HG02798 (cell line): Measurements from ENCODE around the gene TOX3.

Source experiments
- ATAC-seq: cut with Tn5 transposase; IDR thresholded peaks from one replicate; pipeline ENCODE4 v1.9.1; 2021; ENCODE audit warnings: mild to moderate bottlenecking; ENCODE audit not compliant: unreplicated experiment, poor library complexity

Gene TOX3

DNA sequence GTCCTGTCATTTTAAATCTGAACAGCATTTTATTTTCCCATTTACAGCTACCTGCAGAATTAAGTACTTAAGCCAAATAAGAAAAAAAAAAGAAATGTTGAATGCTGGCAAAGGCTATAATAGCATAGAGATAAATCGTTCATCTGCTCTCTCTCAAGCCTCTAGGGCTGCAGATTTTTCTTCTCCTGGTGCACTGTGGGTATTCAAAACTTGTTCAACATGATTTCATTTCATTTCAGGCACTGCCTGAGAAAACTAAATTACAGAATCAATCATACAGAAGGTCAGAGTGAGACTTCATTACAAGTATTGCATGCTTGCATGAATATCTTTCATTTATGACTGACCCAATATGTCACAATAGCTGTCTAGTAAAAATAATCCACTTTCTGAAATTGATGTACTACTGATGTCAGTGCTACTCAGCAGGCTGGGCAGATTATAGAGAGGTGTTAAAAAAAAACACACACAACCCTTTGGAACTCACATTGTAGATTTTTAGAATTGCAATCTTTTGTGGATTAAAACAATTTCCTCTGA is 86.2 kb downstream of the TOX3 start:
- no peak for ATAC-seq

DNA sequence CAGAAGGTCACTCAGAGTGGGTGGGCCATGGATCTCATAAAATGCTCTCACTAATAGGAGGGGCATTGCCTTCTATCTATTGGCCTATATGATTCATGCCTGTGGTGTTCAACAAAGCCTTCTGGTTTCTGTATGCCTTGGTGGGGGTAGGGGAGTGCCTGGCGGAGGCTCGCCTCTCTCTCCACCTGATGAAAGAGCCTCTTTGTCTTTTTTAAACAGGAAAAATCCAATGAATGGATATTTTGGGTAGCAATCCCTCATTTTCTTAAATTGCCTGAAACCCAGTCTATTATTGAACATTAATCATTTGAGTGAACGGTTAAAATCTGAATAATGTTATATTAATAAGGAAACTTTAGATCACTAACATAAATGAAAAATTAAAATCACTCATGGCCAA is 90.6 kb downstream of the TOX3 start:
- no peak for ATAC-seq

DNA sequence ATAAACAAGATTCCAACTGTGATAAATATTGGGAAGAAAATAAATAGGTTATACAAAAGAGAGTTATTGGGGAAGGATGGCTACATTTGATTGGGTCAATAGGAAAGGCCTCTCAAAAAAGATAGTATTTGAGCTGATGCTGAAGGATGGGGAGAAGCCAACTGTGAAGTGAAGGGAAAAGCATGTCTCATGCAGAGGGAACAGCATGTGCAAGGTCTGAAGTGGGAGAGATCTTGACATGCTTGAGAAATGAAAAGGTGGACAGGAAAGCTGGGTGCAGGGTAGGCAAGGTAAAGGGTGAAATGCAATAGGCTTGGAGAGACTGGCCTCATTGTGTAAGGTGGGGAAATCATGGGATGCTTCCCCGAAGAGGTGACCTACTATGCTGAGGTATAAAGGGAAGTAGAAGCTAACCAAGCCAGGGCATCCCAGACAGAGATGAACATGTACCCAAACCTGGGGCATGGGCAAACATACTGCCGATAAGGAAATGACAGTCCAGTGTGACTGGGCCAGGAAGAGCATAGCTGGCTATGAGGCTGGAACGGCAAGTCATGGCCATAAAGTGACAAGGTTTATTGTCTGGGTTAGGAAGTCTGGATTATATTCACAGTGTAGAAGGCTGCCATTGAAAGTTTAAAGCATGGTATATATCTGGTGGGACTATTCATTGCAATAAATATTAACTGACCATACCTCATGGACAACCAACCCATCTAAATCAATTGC is 91.2 kb downstream of the TOX3 start:
- no peak for ATAC-seq

DNA sequence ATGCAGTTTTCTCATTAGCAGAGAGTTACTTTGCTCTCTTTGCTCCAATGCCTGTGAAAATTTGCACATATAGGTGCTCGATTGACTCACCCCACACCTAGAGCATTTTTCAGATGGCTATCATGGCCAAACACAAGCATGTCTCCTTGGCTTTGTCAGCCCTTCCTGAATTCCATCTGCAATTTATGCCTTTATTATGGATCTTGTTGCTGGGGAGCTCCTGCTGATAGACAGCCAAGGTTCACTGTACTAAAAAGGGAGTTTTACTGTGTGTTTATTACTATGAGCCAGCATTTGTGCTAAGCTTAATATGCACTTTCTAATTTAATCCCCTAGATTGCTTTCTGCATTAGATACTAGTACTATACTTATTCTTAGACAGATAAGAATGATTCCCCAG is 93.3 kb downstream of the TOX3 start:
- no peak for ATAC-seq

DNA sequence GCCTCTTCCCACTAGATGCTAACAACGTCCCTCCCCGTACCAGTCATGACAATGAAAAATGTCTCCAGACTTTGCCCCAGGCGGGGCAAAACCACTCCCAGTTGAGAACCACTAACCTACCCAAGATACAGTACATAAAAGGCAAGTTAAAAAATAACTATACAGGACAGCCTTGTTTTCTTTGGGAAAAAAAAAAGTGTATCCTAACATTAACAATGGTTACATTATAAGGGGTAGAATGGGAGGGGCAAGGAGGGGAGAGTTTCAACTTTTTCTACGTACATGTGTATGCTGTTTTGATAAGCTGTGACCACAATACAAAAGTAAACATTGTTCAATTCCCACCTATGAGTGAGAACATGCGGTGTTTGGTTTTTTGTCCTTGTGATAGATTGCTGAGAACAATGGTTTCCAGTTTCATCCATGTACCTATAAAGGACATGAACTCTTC is 94.9 kb downstream of the TOX3 start:
- no peak for ATAC-seq

DNA sequence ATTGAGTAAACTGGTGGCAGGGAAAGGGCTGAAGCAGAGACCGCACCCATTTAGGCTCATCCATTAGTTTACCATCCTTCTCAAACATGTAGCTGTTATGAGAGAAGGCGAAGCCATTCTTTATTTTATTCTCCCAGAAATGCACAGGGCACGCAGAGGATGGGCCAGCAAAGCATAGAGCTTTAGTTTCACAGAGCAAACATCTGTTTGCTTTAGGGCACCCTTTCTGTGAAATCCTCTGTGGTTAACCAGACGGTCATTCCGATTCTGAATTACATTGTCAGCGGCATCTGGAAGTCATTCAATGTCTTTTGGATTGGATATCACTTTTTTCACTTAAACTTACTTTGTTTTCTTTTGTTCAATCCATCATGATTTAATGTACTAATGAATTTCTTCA is 96.0 kb downstream of the TOX3 start:
- ATAC-seq: no peak

DNA sequence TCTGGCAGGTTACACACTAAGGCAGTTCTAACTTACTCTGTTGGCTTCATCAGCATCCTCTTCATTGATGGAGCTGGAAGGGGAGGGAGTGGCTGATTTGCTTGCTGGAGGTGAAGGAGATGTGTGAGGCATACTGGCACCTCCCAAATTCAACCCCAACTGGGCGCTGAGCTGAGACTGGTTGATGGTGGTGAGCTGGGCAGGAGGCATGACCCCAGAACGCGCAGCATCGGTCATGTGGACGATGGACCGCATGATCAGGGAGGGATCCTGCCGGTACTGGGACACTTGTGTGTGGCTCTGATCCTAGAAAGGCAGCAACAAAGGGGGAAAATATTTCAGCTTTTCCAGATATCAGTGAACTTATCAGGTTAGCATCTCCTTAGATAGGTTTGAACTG is 96.7 kb downstream of the TOX3 start:
- no peak for ATAC-seq

DNA sequence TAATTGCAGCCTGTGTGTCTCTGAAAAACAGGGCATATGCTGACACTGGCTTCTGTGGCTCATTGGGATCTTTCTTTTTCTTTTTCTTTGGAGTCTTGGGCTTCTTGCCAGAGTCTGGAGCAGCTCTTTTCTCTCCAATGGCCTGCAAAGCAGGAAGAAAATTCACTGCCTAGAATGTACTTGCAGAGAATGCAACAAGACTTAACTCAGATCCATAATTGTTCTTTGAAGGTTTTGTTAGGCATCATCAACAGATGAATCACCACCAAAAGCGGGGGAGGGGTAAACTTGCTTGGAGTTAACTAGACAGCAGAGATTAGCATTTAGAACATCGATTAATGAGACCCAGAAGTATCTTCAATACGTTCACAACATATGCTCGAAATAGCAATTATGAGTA is 100.9 kb downstream of the TOX3 start:
- ATAC-seq: no peak

DNA sequence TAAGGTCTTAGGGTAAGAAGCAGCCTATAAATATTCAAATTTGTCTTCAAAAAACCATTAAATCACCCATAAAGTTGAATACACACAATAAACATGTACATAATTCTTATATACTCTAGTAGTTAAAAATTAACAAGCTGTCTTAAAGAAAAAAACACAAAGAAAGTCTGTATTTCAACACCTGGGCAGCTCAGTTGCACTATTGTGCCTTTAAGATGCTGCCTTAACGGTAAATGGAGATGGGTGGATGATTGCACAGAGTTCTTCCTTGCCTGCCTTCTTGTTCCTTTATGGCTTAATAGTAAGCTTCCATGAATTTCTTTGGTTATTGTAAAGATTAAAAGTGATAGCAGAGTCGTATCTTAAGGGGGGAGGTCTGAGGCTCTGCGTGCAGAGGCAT is 105.1 kb downstream of the TOX3 start:
- no peak for ATAC-seq

DNA sequence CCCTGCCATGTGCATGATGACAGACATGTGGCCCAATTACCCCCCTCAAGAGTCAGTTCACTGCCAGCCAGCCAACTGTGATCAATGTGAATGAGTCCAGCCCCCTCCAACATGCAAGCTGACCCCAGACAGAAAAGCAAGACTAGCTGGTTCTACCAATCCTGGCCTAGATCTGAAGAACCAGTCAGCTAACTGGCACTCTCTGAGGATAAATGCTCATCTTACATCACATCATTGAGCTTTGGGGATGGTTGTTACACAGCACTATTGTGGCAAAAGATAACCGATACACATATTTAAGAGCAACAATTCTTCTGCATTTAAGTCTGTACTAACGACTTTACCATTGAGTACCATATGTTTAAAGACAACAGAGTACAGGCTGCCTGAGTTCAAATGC is 106.7 kb downstream of the TOX3 start:
- ATAC-seq: no peak

DNA sequence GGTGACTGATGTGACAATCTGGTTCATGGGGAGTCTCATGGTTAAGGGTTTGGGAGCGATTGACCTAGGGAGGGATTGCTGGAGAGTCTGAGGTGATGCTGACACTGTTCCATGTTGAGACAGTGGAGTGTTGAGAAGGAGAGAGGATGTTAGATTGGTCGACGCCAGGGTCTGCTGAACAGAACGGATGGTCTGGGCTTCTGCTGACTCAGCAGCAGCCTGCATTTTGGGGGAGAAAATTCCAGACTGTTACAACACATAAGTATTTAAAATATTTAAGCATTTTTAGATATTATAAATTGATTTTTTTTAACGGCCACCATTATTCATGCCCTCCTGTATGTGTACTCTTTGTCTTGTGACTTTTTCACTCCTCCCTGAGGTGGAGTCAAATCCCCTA is 107.2 kb downstream of the TOX3 start:
- no peak for ATAC-seq

DNA sequence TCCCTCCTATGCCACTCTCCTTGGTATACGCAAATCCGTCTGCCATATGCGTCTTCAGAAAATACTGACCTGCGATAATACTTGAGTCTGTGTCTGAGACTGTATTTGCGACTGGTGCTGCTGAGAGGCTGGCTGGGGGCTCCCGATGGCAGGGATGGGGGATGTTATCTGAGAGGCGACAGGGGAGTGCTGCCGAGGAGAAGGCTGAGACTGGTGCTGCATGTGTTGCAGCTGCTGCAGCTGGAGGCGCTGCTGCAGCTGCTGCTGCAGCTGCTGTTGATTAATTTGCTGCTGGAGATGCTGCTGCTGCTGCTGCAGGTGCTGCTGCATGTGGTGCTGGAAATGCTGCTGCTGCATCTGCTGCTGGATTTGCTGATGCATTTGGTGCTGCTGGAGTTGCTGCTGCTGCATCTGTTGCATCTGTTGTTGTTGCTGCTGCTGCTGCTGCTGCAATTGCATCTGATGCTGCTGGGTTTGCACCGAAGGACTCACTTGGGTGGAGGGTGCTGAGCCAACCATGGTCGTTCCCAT is 107.7 kb downstream of the TOX3 start:
- no peak for ATAC-seq

DNA sequence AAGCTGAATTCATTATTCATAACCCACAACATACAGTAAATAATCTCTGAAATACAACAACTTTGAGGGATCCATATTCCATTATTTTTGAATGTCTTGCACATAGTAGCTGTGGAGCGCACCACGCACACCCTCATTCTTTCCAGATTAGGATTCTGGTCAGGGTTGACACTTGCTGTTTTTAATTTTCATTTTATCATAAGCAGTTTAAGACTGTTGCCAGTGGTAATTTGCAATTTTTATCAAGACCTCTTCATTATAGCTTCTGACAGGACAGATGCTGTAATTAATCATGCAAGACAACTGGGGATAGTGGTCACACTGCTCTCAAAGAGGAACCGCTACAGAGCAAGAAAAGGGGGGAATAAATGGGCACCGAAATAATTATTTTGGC is 109.7 kb downstream of the TOX3 start:
- no peak for ATAC-seq

DNA sequence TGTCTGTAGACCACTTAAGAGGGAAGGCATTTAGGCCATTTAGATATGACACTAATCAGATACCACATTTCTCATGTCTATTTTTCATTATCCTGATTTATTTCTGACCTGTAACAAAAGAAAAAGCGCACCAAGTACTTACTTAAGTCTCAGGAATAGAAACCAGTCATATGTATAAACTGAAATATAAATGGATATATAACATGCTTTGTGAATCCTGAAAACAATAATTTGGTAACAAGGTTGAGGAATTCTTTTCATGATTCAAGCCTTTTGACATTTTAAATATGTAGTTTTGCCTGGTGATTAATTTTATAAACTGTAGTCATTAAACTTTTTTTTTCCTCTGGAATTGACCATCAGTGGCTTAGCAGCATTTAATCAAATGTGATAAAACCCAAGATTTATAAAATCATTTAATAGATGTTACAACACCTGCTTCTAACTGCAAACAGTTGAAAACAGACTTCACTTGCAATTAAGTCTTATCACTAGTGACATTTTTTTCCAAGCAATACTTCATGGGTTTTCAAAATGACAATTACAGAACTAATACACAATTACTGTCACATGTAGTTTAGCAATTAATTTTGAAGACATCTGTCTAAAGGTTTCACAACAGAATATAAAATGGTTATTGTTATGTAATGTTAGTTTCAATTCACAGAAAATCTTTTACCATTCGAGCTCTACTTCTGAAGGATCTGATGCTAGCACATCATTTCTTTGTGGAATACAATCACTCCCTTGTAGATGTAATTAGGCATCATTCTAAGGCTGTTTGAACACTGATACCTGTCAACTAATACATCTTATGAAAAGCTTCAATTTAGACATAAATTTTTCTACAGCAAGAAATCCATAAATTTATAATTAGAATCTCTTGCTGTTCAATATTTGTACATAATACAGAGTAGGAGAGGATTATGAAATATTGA is 110.3 kb downstream of the TOX3 start:
- ATAC-seq: no peak

DNA sequence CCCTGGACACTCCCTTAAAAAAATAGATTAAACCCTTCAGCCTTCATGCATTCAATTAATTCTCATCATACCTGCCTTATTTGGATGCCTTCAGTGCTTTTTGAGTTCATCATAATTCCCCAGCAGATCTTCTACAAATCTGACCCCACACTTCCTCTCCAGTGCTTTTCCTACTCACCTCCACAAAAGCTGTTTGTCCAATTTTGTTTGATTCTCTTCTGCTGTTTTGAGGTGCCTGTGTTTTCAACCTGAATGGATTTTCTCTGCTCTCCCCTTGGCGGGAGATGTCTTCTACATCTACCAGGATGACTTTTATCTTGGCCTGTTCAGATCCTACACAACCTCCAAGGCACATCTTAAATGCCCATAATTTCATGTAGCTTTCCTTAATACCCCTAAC is 112.7 kb downstream of the TOX3 start:
- no peak for ATAC-seq

DNA sequence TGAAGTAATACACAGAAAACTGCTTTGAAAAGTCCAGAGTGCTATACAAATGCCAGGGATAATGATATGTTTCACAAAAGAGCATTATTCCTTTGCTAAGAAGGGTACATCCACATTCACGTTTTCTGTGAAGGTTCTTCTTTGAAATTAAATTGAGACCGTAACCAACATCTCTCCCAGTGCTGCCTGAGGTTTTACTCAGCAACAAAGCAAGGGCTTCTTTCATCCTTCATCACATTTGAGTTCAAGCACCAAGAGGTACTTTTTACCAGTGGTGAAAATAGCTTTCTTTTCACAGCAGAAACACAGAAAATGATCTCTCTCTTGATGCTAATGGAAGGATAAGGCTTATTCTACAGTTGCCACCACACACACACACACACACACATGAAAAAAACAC is 113.3 kb downstream of the TOX3 start:
- ATAC-seq: no peak

DNA sequence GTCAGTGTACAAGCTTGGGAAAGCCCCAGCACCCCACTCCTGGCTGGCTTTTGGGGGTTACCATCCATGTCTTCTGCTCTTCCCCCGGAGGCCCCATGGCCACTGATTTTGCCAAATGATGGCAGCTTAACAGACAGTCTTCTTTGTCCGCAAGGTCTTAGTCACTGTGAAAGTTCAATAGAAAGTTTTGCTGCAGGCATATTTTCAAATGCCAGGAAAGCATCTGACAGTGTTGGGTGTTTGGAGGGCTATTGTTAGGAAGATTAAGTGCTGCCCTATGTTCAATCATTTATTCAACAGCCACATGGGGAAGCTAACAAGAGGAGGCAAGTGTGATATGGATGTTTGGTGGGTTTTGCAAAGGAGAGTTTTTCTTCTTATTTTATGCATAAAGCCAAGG is 122.4 kb downstream of the TOX3 start:
- ATAC-seq: no peak

DNA sequence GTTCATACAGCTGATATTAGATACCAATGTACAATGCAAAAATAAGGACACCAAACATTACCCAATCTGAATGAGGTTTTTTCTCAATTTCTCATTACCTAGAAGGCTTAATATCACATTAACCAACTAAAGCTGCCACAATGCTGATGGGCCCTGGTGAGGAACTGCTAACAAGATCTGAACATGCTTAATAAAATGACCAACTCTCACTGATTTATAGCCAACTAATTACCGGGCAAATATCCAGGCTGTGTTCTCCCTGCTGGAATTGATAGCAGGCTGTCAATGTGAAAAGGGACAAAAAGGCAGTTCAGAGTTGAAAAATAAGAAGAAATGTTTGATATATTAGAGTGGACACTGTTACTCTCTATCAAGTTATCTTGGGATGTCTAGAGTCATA is 124.6 kb downstream of the TOX3 start:
- no peak for ATAC-seq

DNA sequence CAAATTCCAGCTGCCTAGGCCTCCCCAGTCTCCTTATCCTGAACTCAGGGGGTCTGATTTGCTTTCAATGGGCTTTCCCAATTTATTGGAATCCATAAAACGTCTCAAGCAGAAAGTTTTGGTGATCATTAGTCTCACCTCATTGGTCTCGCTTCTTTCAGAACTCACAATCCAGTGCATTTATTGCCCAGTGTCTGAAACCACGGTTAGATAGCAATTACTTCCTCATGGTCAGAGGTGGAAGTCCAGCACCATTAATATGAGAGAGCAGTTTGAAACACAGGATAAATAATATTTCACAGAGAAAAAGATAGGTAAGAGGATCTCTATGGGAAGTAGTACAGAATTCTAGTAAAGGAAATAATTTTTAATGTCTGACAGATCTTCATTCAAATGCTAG is 128.7 kb downstream of the TOX3 start:
- no peak for ATAC-seq

DNA sequence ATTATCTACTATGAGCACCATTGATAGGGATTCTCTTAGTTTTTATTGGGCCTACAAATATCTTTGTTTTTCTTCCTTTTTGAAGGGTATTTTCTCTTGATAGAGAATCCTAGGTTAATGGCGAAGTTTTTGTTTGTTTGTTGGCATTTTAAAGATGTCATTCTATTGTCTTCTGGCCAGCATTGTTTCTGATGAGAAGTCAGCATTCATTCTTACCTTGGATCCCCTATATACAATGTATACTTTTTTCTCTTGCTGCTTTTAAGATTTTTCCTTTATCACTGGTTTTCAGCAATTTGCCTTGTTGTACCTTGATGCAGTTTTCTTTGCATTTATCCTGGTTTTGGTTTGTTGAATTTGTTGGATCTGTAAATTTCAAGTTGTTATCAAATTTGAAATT is 130.1 kb downstream of the TOX3 start:
- ATAC-seq: no peak

DNA sequence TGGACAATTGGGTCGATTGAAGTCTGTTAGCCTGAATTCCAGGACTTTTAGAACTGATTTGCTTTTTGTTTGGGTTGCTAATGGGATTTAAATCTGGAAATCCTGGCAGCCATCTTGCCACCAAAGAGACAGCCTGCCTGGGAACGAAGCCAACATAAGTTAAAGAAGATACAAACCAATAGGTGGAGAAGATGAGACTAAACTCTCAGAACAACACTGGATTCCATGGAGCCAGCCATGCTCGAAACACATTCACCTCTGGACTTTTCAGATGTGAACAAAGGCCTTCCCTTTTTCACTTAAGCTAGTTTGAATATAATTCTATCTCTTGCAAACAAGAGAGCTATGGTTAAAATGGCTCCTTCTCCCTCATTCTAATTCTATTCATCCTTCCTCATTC is 135.9 kb downstream of the TOX3 start:
- no peak for ATAC-seq
